Naive thymus-derived CD4-positive, alpha-beta T cell (primary cell): Measurements from ENCODE around the gene LNX1. TPM values are rescaled to one million over a fixed set of nuclear protein-coding genes. Genes with fewer than 3 reads are reported as not detected.

Experiments
- ATAC-seq: fragments of 150-1000 bp; cut with Tn5 transposase; 2 replicates; pipeline ENCODE4 v1.10.0; 2021; ENCODE audit warnings: mild to moderate bottlenecking, moderate library complexity
- CTCF ChIA-PET: fragments of 350-600 bp; sonication (Branson Sonifier 250); formaldehyde crosslinking; loops from one replicate; lab custom pipeline; 2021; ENCODE audit warnings: antibody characterized with exemption; lab: Charles Lee
- POLR2A ChIA-PET: fragments of 350-600 bp; sonication (Branson Sonifier 250); formaldehyde crosslinking; loops from one replicate; lab custom pipeline; 2021; ENCODE audit warnings: antibody characterized with exemption, inconsistent platforms; lab: Charles Lee
- DNase-seq, 9 donors: peaks; one replicate each; pipeline versions ENCODE4 v3.0.0 to v3.0.0-alpha.2; 2020 to 2022; ENCODE audit warnings: mixed read lengths in 1 of 9
- H3K27ac ChIP-seq: one replicate; pipeline ENCODE4 v1.7.0; 2013; ENCODE audit warnings: mild to moderate bottlenecking, low read depth, low read length, moderate library complexity
- H3K27me3 ChIP-seq, 2 donors: one replicate each; pipeline ENCODE4 v1.7.0; 2013; ENCODE audit warnings: low read length in 2 of 2, mild to moderate bottlenecking in 2 of 2, moderate library complexity in 2 of 2; ENCODE audit not compliant: control insufficient read depth in 2 of 2, insufficient read depth in 2 of 2
- H3K36me3 ChIP-seq, 3 experiments: 1 replicate in 2 of 3; 2 replicates in 1 of 3; pipeline ENCODE4 v1.7.0; 2013; ENCODE audit warnings: low read length in 3 of 3, mild to moderate bottlenecking in 3 of 3, moderate library complexity in 1 of 3; ENCODE audit not compliant: insufficient read depth in 3 of 3, control insufficient read depth in 2 of 3
- H3K4me1 ChIP-seq, 2 donors: one replicate each; pipeline ENCODE4 v1.7.0; 2013; ENCODE audit warnings: low read length in 2 of 2, mild to moderate bottlenecking in 2 of 2, moderate library complexity in 1 of 2; ENCODE audit not compliant: control insufficient read depth in 2 of 2, insufficient read depth in 2 of 2
- H3K4me3 ChIP-seq: 2 replicates; pipeline ENCODE4 v1.7.0; 2013; ENCODE audit warnings: mild to moderate bottlenecking, low read length
- H3K9me3 ChIP-seq, 3 experiments: 1 replicate in 2 of 3; 2 replicates in 1 of 3; pipeline ENCODE4 v1.7.0; 2013; ENCODE audit warnings: low read length in 3 of 3; ENCODE audit not compliant: control insufficient read depth in 2 of 3
- H3K27ac Mint-ChIP-seq, 9 donors: one replicate each; pipeline ENCODE4 v1.8.0; 2020 to 2022; ENCODE audit warnings: mixed read lengths in 9 of 9, mild to moderate bottlenecking in 8 of 9, moderate library complexity in 5 of 9, inconsistent platforms in 2 of 9
- H3K27me3 Mint-ChIP-seq, 5 donors: one replicate each; pipeline ENCODE4 v1.8.0; 2021 to 2022; ENCODE audit warnings: mixed read lengths in 5 of 5, mild to moderate bottlenecking in 1 of 5
- H3K36me3 Mint-ChIP-seq, 5 donors: one replicate each; pipeline ENCODE4 v1.8.0; 2020 to 2022; ENCODE audit warnings: mixed read lengths in 5 of 5, mild to moderate bottlenecking in 3 of 5, inconsistent platforms in 1 of 5
- H3K4me1 Mint-ChIP-seq, 7 donors: one replicate each; pipeline ENCODE4 v1.8.0; 2020 to 2022; ENCODE audit warnings: mixed read lengths in 7 of 7, mild to moderate bottlenecking in 3 of 7, inconsistent platforms in 1 of 7
- H3K4me3 Mint-ChIP-seq, 10 donors: one replicate each; pipeline ENCODE4 v1.8.0; 2020 to 2022; ENCODE audit warnings: mild to moderate bottlenecking in 10 of 10, mixed read lengths in 10 of 10, moderate library complexity in 6 of 10, inconsistent platforms in 2 of 10
- H3K9me3 Mint-ChIP-seq, 11 donors: one replicate each; pipeline ENCODE4 v1.8.0; 2020 to 2022; ENCODE audit warnings: mixed read lengths in 11 of 11, mild to moderate bottlenecking in 4 of 11, inconsistent platforms in 1 of 11, moderate library complexity in 1 of 11
- intact Hi-C, 2 donors: fragments of 100-400 bp; cut with micrococcal nuclease; formaldehyde crosslinking; loops; one replicate each; pipeline ENCODE4 v1.15.1; 2023
- polyA plus RNA-seq, 2 donors: library from polyadenylated mRNA; unstranded; fragments of 300-500 nt; fragmentation: Illumina TruSeq; gene quantifications; one replicate each; pipeline ENCODE4 v1.2.3, GENCODE V29; 2021
- total RNA-seq, 6 experiments: library from RNA in 5 of 6; stranded (reverse) in 5 of 6; gene quantifications; 1 replicate in 5 of 6; 2 replicates in 1 of 6; pipeline ENCODE4 v1.2.3 and lab custom pipeline; 2021 to 2026

LNX1 gene
- total and polyA plus RNA-seq, 7 experiments from 2014 or later = 0.09 to 0.48 TPM; not detected in 5

- no peak for ATAC-seq
- H3K36me3 Mint-ChIP-seq = no peaks in the 10 kb centered on the region
- no peaks in the 10 kb centered on the region for H3K4me1 Mint-ChIP-seq
- no peaks in the 10 kb centered on the region for H3K9me3 ChIP-seq
- DNase-seq = no peak
- H3K9me3 Mint-ChIP-seq = no peaks in the 10 kb centered on the region
- H3K4me1 ChIP-seq = no peaks in the 10 kb centered on the region
- no peak overlapping the region for H3K4me3 Mint-ChIP-seq
- no peaks in the 10 kb centered on the region for H3K27me3 ChIP-seq
- ChIA-PET POLR2A (no interaction called here), CTCF (interaction anchor here (1.1 kb wide), 1 partner anchor 20 kb away, joined by 3 read pairs; no protein-coding TSS in a partner anchor)
- peaks cover 0 to 19% (median 6%) of the 10 kb centered on the region in 5 donors for H3K27me3 Mint-ChIP-seq
- intact Hi-C loops = no loop called here
- no peak overlapping the region for H3K4me3 ChIP-seq
- H3K36me3 ChIP-seq = no peaks in the 10 kb centered on the region
- no peak overlapping the region for H3K27ac Mint-ChIP-seq
- no peak overlapping the region for H3K27ac ChIP-seq
Observed at GRCh38 chr4:53510321-53510720, 81.0 kb downstream of the LNX1 start.

GRCh38 chr4:53508446-53508845 is 82.8 kb downstream of the LNX1 start:
- no peak overlapping the region for H3K27ac ChIP-seq
- H3K4me1 Mint-ChIP-seq = no peaks in the 10 kb centered on the region
- CTCF ChIA-PET = no interaction called here
- no peaks in the 10 kb centered on the region for H3K9me3 ChIP-seq
- intact Hi-C loops = no loop called here
- H3K4me1 ChIP-seq = no peaks in the 10 kb centered on the region
- DNase-seq (no peak), ATAC-seq (no peak)
- H3K27me3 Mint-ChIP-seq = peaks cover 0 to 17% (median 5%) of the 10 kb centered on the region in 5 donors
- no peaks in the 10 kb centered on the region for H3K27me3 ChIP-seq
- no peaks in the 10 kb centered on the region for H3K36me3 Mint-ChIP-seq
- no peaks in the 10 kb centered on the region for H3K9me3 Mint-ChIP-seq
- H3K36me3 ChIP-seq = no peaks in the 10 kb centered on the region
- H3K27ac Mint-ChIP-seq = no peak overlapping the region
- no peak overlapping the region for H3K4me3 Mint-ChIP-seq
- POLR2A ChIA-PET = no interaction called here
- H3K4me3 ChIP-seq = no peak overlapping the region

GRCh38 chr4:53507671-53508286 is 83.5 kb downstream of the LNX1 start:
- H3K27ac Mint-ChIP-seq = no peak overlapping the region
- no peaks in the 10 kb centered on the region for H3K36me3 Mint-ChIP-seq
- H3K4me3 ChIP-seq = no peak overlapping the region
- no peak for DNase-seq
- no peak overlapping the region for H3K27ac ChIP-seq
- intact Hi-C loops = no loop called here
- H3K27me3 ChIP-seq = no peaks in the 10 kb centered on the region
- no peaks in the 10 kb centered on the region for H3K4me1 ChIP-seq
- H3K9me3 ChIP-seq = no peaks in the 10 kb centered on the region
- ChIA-PET POLR2A (no interaction called here), CTCF (no interaction called here)
- no peaks in the 10 kb centered on the region for H3K36me3 ChIP-seq
- no peak for ATAC-seq
- H3K9me3 Mint-ChIP-seq = peaks cover 0 to 4% (median 0%) of the 10 kb centered on the region in 11 donors
- peaks cover 0 to 15% (median 7%) of the 10 kb centered on the region in 5 donors for H3K27me3 Mint-ChIP-seq
- no peak overlapping the region for H3K4me3 Mint-ChIP-seq
- H3K4me1 Mint-ChIP-seq = no peaks in the 10 kb centered on the region

- Histone ChIP-seq H3K27ac (no peak overlapping the region), H3K27me3 (no peaks in the 10 kb centered on the region), H3K9me3 (no peaks in the 10 kb centered on the region), H3K36me3 (no peaks in the 10 kb centered on the region), H3K4me1 (no peaks in the 10 kb centered on the region), H3K4me3 (no peak overlapping the region)
- ChIA-PET POLR2A (no interaction called here), CTCF (no interaction called here)
- DNase-seq (no peak), ATAC-seq (no peak)
- peaks cover 0 to 4% (median 0%) of the 10 kb centered on the region in 11 donors for H3K9me3 Mint-ChIP-seq
- intact Hi-C loops = no loop called here
- no peaks in the 10 kb centered on the region for H3K4me1 Mint-ChIP-seq
- H3K4me3 Mint-ChIP-seq = no peak overlapping the region
- H3K27me3 Mint-ChIP-seq = peaks cover 0 to 15% (median 7%) of the 10 kb centered on the region in 5 donors
- no peaks in the 10 kb centered on the region for H3K36me3 Mint-ChIP-seq
- H3K27ac Mint-ChIP-seq = no peak overlapping the region
Observed at GRCh38 chr4:53507058-53507457, 84.2 kb downstream of the LNX1 start.

GRCh38 chr4:53505947-53506346 is 85.3 kb downstream of the LNX1 start:
- peaks cover 0 to 15% (median 3%) of the 10 kb centered on the region in 5 donors for H3K27me3 Mint-ChIP-seq
- no peak for DNase-seq
- H3K4me1 Mint-ChIP-seq = no peaks in the 10 kb centered on the region
- H3K36me3 ChIP-seq = no peaks in the 10 kb centered on the region
- H3K4me3 ChIP-seq = no peak overlapping the region
- ChIA-PET CTCF (no interaction called here), POLR2A (no interaction called here)
- ATAC-seq = no peak
- peaks cover 0 to 4% (median 0%) of the 10 kb centered on the region in 11 donors for H3K9me3 Mint-ChIP-seq
- no peak overlapping the region for H3K4me3 Mint-ChIP-seq
- no peak overlapping the region for H3K27ac Mint-ChIP-seq
- H3K4me1 ChIP-seq = no peaks in the 10 kb centered on the region
- no peaks in the 10 kb centered on the region for H3K27me3 ChIP-seq
- no peak overlapping the region for H3K27ac ChIP-seq
- no peaks in the 10 kb centered on the region for H3K9me3 ChIP-seq
- intact Hi-C loops = loop anchor here in 1 of 2 donors (1.0 kb wide), 1 partner anchor 14 kb away; no protein-coding TSS in a partner anchor
- no peaks in the 10 kb centered on the region for H3K36me3 Mint-ChIP-seq

GRCh38 chr4:53502094-53502493 is 89.2 kb downstream of the LNX1 start:
- H3K4me1 Mint-ChIP-seq = no peaks in the 10 kb centered on the region
- H3K27ac Mint-ChIP-seq = no peak overlapping the region
- no peaks in the 10 kb centered on the region for H3K4me1 ChIP-seq
- DNase-seq = no peak
- H3K27ac ChIP-seq = no peak overlapping the region
- peaks cover 0 to 4% (median 0%) of the 10 kb centered on the region in 11 donors for H3K9me3 Mint-ChIP-seq
- CTCF ChIA-PET = no interaction called here
- H3K4me3 Mint-ChIP-seq = no peak overlapping the region
- peaks cover 0 to 8% (median 2%) of the 10 kb centered on the region in 5 donors for H3K27me3 Mint-ChIP-seq
- no peak overlapping the region for H3K4me3 ChIP-seq
- peak; percentile 26 for ATAC-seq
- H3K36me3 ChIP-seq = no peaks in the 10 kb centered on the region
- POLR2A ChIA-PET = no interaction called here
- no peaks in the 10 kb centered on the region for H3K9me3 ChIP-seq
- no peaks in the 10 kb centered on the region for H3K36me3 Mint-ChIP-seq
- no peaks in the 10 kb centered on the region for H3K27me3 ChIP-seq
- intact Hi-C loops = no loop called here

GRCh38 chr4:53501561-53501960 is 89.7 kb downstream of the LNX1 start:
- DNase-seq = no peak
- CTCF ChIA-PET = no interaction called here

More at GRCh38 chr4:53501561-53501960, 89.7 kb downstream of the LNX1 start:
- Mint-ChIP-seq H3K27ac (no peak overlapping the region), H3K4me1 (no peaks in the 10 kb centered on the region), H3K9me3 (peaks cover 0 to 4% (median 0%) of the 10 kb centered on the region in 11 donors), H3K27me3 (peaks cover 0 to 8% (median 2%) of the 10 kb centered on the region in 5 donors), H3K4me3 (no peak overlapping the region), H3K36me3 (no peaks in the 10 kb centered on the region)
- no peak overlapping the region for H3K27ac ChIP-seq
- H3K36me3 ChIP-seq = no peaks in the 10 kb centered on the region
- ATAC-seq = no peak
- H3K9me3 ChIP-seq = no peaks in the 10 kb centered on the region
- H3K4me1 ChIP-seq = no peaks in the 10 kb centered on the region
- H3K4me3 ChIP-seq = no peak overlapping the region
- H3K27me3 ChIP-seq = no peaks in the 10 kb centered on the region
- POLR2A ChIA-PET = no interaction called here
- intact Hi-C loops = no loop called here
